Measurements from ENCODE around the gene NSUN2.
A peak's percentile ranks its signal among the peaks of the same experiment; 100 is the strongest.

Gene NSUN2

GRCh38 chr5:6578676-6579343 lies 54.0 kb downstream of the NSUN2 start:
- no peak for TF ChIP-seq CTCF (IDR thresholded peaks at IDR 0.05; ENCODE audit: low read depth, low read length)
- no peak overlapping the region for H3K4me3 ChIP-seq (ENCODE audit: low read depth, low read length)

GRCh38 chr5:6576861-6577501 lies 55.9 kb downstream of the NSUN2 start:
- H3K4me3 ChIP-seq (ENCODE audit: low read depth, low read length): no peak overlapping the region
- peak; percentile 18; the same call in 1 of the 2 replicates for TF ChIP-seq CTCF (IDR thresholded peaks at IDR 0.05; ENCODE audit: low read depth, low read length)

GRCh38 chr5:6574537-6575245 lies 58.2 kb downstream of the NSUN2 start:
- TF ChIP-seq CTCF (IDR thresholded peaks at IDR 0.05; ENCODE audit: low read depth, low read length): no peak
- no peak overlapping the region for H3K4me3 ChIP-seq (ENCODE audit: low read depth, low read length)

- TF ChIP-seq CTCF (IDR thresholded peaks at IDR 0.05; ENCODE audit: low read depth, low read length): no peak
- H3K4me3 ChIP-seq (ENCODE audit: low read depth, low read length): no peak overlapping the region
These were observed 58.7 kb downstream of the NSUN2 start for GRCh38 chr5:6574111-6574510.

- no peak for TF ChIP-seq CTCF (IDR thresholded peaks at IDR 0.05; ENCODE audit: low read depth, low read length)
- H3K4me3 ChIP-seq (ENCODE audit: low read depth, low read length): no peak overlapping the region
These were observed 59.2 kb downstream of the NSUN2 start for GRCh38 chr5:6573651-6574101.

GRCh38 chr5:6572825-6573380 lies 59.9 kb downstream of the NSUN2 start:
- no peak for TF ChIP-seq CTCF (IDR thresholded peaks at IDR 0.05; ENCODE audit: low read depth, low read length)
- no peak overlapping the region for H3K4me3 ChIP-seq (ENCODE audit: low read depth, low read length)
